Erythroblast (primary cell): Measurements from ENCODE around the gene CXCR3.

Experiments
- GATA1 ChIP-seq: IDR thresholded peaks from 2 replicates; pipeline ENCODE4 v1.6.1; 2011; ENCODE audit warnings: low read depth, mild to moderate bottlenecking, control low read depth, low read length, moderate library complexity
- POLR2A ChIP-seq: IDR thresholded peaks from 2 replicates; pipeline ENCODE4 v1.6.1; 2011; ENCODE audit warnings: mild to moderate bottlenecking, low read length

- TF ChIP-seq POLR2A = no peak
- no peak for TF ChIP-seq GATA1
Observed at GRCh38 chrX:71627588-71628404, 9.5 kb upstream of the CXCR3 start.
